ENCODE results near the gene SNX18. TPM values are rescaled to one million over a fixed set of nuclear protein-coding genes. Genes with fewer than 3 reads are reported as not detected.

The SNX18 gene
- polyA plus RNA-seq, 1 of the 3 experiments (the other 2 are of a cell fraction) = 4.6 TPM

DNA sequence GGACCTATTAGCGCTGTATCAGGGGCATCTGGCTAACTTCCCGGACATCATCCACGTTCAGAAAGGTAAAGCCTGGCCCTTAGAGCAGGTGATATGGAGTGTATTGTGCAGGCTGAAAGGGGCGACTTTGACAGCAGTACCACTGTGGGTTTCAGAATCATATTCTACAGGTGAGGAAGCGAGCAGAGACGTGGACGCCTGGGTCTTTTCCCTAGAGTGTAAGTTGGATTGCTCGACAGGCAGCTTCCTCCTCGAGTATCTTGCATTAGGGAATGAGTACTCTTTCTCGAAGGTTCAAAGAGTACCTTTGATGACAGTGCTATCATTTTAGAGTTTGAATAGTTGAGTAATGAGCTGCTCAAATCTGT lies 1.9 kb downstream of the SNX18 start:
- no peak for DNase-seq
- H3K9me3 ChIP-seq = no peaks in the 10 kb centered on the region
- no peaks in the 10 kb centered on the region for H3F3A ChIP-seq (replicated peaks; ENCODE audit: insufficient read depth)
- H2AFZ ChIP-seq (ENCODE audit: low read depth) = no peak overlapping the region
- H3K9ac ChIP-seq = no peak overlapping the region
- TF ChIP-seq, protein P1, sequence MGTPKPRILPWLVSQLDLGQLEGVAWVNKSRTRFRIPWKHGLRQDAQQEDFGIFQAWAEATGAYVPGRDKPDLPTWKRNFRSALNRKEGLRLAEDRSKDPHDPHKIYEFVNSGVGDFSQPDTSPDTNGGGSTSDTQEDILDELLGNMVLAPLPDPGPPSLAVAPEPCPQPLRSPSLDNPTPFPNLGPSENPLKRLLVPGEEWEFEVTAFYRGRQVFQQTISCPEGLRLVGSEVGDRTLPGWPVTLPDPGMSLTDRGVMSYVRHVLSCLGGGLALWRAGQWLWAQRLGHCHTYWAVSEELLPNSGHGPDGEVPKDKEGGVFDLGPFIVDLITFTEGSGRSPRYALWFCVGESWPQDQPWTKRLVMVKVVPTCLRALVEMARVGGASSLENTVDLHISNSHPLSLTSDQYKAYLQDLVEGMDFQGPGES (IDR thresholded peaks at IDR 0.05; ENCODE audit: low read depth, low read length) = no peak
- no peak for TF ChIP-seq GATA2 (CRISPR knock-in tag; IDR thresholded peaks at IDR 0.05)
- no peak for TF ChIP-seq RAD21 (IDR thresholded peaks at IDR 0.05; ENCODE audit: low read length)
- no peak for TF ChIP-seq POLR2AphosphoS5 (IDR thresholded peaks at IDR 0.05; ENCODE audit: low read depth, low read length)
- peaks cover 6 to 8% of the 10 kb centered on the region in 2 experiments for H3K36me3 ChIP-seq (replicated peaks in 1 of 2; ENCODE audit: control insufficient read depth in 1 of 2, insufficient read depth in 2 of 2, low read length in 1 of 2)
- H3K27me3 ChIP-seq (ENCODE audit: insufficient read depth) = no peaks in the 10 kb centered on the region
- H3K27ac ChIP-seq (ENCODE audit: low read depth in 2 of 2, low read length in 1 of 2) = no peak overlapping the region
- ChIA-PET POLR2A (no interaction called here), CTCF (interaction anchor here (1.9 to 5.3 kb wide), 2 partner anchors 10 to 325 kb away, joined by 5 to 158 read pairs; no protein-coding TSS in a partner anchor)
- peak overlapping the region in 1 of 2 experiments; percentile 93; a peak in 2 of 4 replicates for H3K4me3 ChIP-seq (ENCODE audit: low read depth in 2 of 2, low read length in 1 of 2)
- WGBS (ENCODE audit: low lambda C conversion rate) = 97% methylated on average over 10 of the region's 10 CpGs
- H3K4me2 ChIP-seq = peak overlapping the region; percentile 88; the same call in 1 of the 2 replicates
- no peaks in the 10 kb centered on the region for H3K9me2 ChIP-seq
- peaks cover 15 to 43% of the 10 kb centered on the region in 2 experiments; a peak in 3 of 4 replicates for H3K4me1 ChIP-seq (ENCODE audit: control insufficient read depth in 1 of 2, insufficient read depth in 2 of 2, low read depth in 1 of 2, low read length in 1 of 2)
- H4K20me1 ChIP-seq (ENCODE audit: insufficient read depth) = no peaks in the 10 kb centered on the region
- H3K79me2 ChIP-seq (ENCODE audit: insufficient read depth) = peaks cover 26% of the 10 kb centered on the region

GRCh38 chr5:54520438-54520846 lies 2.9 kb downstream of the SNX18 start:
- no peak overlapping the region for H3K27ac ChIP-seq (ENCODE audit: low read depth in 2 of 2, low read length in 1 of 2)
- H3K9me3 ChIP-seq = no peaks in the 10 kb centered on the region
- no peak overlapping the region for H2AFZ ChIP-seq (ENCODE audit: low read depth)
- peaks cover 6 to 8% of the 10 kb centered on the region in 2 experiments for H3K36me3 ChIP-seq (replicated peaks in 1 of 2; ENCODE audit: control insufficient read depth in 1 of 2, insufficient read depth in 2 of 2, low read length in 1 of 2)
- no peaks in the 10 kb centered on the region for H4K20me1 ChIP-seq (ENCODE audit: insufficient read depth)
- peaks cover 32% of the 10 kb centered on the region for H3K79me2 ChIP-seq (ENCODE audit: insufficient read depth)
- no peaks in the 10 kb centered on the region for H3K27me3 ChIP-seq (ENCODE audit: insufficient read depth)
- ChIA-PET CTCF (interaction anchor here (1.9 to 5.3 kb wide), 2 partner anchors 9 to 324 kb away, joined by 5 to 158 read pairs; no protein-coding TSS in a partner anchor), POLR2A (no interaction called here)
- H3K4me3 ChIP-seq (ENCODE audit: low read depth in 2 of 2, low read length in 1 of 2) = peak overlapping the region; percentile 23 to 93
- H3F3A ChIP-seq (replicated peaks; ENCODE audit: insufficient read depth) = no peaks in the 10 kb centered on the region
- H3K4me2 ChIP-seq = peak overlapping the region; percentile 88
- 72% methylated on average over 7 of the region's 7 CpGs for whole genome bisulfite sequencing (ENCODE audit: low lambda C conversion rate)
- H3K9me2 ChIP-seq = no peaks in the 10 kb centered on the region
- TF ChIP-seq JUND (IDR thresholded peaks at IDR 0.05) (no peak), GATA2 (CRISPR knock-in tag; IDR thresholded peaks at IDR 0.05) (no peak), YY1 (IDR thresholded peaks at IDR 0.05; ENCODE audit: low read depth) (no peak), CHD2 (IDR thresholded peaks at IDR 0.05; ENCODE audit: low read length, partially characterized antibody) (no peak)
- no peak overlapping the region for H3K9ac ChIP-seq
- DNase-seq = no peak
- H3K4me1 ChIP-seq (ENCODE audit: control insufficient read depth in 1 of 2, insufficient read depth in 2 of 2, low read depth in 1 of 2, low read length in 1 of 2) = peaks cover 12 to 47% of the 10 kb centered on the region in 2 experiments; a peak in 3 of 4 replicates

- H3K27me3 ChIP-seq (ENCODE audit: insufficient read depth) = no peaks in the 10 kb centered on the region
- CTCF ChIA-PET = interaction anchor here (1.1 kb wide), 1 partner anchor 347 kb away, joined by 3 read pairs; no protein-coding TSS in a partner anchor
- DNase-seq = no peak
These were observed 3.4 kb downstream of the SNX18 start for GRCh38 chr5:54520940-54521339.

More at GRCh38 chr5:54520940-54521339, 3.4 kb downstream of the SNX18 start:
- Histone ChIP-seq H3K9ac (no peak overlapping the region), H3K4me2 (peak overlapping the region; percentile 88), H3K36me3 (replicated peaks in 1 of 2; ENCODE audit: control insufficient read depth in 1 of 2, insufficient read depth in 2 of 2, low read length in 1 of 2) (peaks cover 6 to 8% of the 10 kb centered on the region in 2 experiments), H2AFZ (ENCODE audit: low read depth) (no peak overlapping the region), H3K4me1 (ENCODE audit: control insufficient read depth in 1 of 2, insufficient read depth in 2 of 2, low read depth in 1 of 2, low read length in 1 of 2) (peaks cover 8 to 50% of the 10 kb centered on the region in 2 experiments; a peak in 3 of 4 replicates), H4K20me1 (ENCODE audit: insufficient read depth) (no peaks in the 10 kb centered on the region), H3K9me2 (no peaks in the 10 kb centered on the region), H3F3A (replicated peaks; ENCODE audit: insufficient read depth) (no peaks in the 10 kb centered on the region), H3K27ac (ENCODE audit: low read depth in 2 of 2, low read length in 1 of 2) (no peak overlapping the region), H3K9me3 (no peaks in the 10 kb centered on the region), H3K79me2 (ENCODE audit: insufficient read depth) (peaks cover 33% of the 10 kb centered on the region), H3K4me3 (ENCODE audit: low read depth in 2 of 2, low read length in 1 of 2) (peak overlapping the region; percentile 23 to 93)
- WGBS (ENCODE audit: low lambda C conversion rate) = 80% methylated on average over 2 of the region's 2 CpGs
- POLR2A ChIA-PET = no interaction called here
- TF ChIP-seq SIN3A (IDR thresholded peaks at IDR 0.05; ENCODE audit: borderline replicate concordance, low read depth, low read length) = no peak
- no peak for TF ChIP-seq MAX (IDR thresholded peaks at IDR 0.05; ENCODE audit: low read depth)
- no peak for TF ChIP-seq TCF12 (IDR thresholded peaks at IDR 0.05)
- TF ChIP-seq ZBTB33 (IDR thresholded peaks at IDR 0.05; ENCODE audit: borderline replicate concordance, low read depth) = no peak
